ENCODE data around the gene KNTC1. TPM values are rescaled to one million over a fixed set of nuclear protein-coding genes. Genes with fewer than 3 reads are reported as not detected.

KNTC1 gene
- total and polyA plus RNA-seq, 2 of the 13 experiments (the other 11 are each of a cell fraction or from before 2014, with no cell fraction given) = 45.1 to 57.6 TPM

DNA sequence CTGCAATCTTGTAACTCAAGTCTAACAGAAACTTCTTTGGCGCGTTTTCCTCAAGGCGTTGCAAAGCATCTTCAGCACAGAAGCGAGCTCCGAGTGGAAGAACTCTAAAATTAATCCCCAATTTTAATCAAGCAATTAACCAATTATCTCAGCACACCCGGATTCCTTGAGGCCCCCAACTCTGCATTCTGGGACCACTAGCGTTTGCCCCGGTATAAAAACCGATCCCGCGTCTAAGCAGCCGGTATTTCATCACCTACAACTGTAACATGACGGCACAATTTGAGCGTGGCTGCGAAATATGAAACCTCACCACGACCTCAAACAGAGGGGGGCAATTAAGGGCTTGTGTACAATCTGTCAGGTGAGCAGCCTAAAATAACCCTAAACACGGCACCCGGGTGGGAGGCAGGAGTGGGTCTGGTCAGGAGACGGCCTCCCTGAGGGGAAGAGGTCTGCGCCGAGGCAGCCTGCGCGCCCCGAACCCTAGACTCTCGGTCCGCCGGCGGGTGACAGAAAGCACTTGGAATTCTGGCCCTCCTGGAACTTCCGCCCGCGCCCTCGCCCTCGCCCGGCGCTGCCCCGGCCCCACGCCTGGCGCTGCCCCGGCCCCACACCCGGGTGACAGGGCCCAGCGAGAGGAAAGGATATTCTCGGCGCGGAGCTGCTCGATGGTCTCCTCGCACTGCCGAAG, 26.9 kb upstream of the KNTC1 start (continued):
- TF ChIP-seq, protein P1, sequence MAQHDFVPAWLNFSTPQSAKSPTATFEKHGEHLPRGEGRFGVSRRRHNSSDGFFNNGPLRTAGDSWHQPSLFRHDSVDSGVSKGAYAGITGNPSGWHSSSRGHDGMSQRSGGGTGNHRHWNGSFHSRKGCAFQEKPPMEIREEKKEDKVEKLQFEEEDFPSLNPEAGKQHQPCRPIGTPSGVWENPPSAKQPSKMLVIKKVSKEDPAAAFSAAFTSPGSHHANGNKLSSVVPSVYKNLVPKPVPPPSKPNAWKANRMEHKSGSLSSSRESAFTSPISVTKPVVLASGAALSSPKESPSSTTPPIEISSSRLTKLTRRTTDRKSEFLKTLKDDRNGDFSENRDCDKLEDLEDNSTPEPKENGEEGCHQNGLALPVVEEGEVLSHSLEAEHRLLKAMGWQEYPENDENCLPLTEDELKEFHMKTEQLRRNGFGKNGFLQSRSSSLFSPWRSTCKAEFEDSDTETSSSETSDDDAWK (CRISPR knock-in tag; IDR thresholded peaks at IDR 0.05) = no peak
- TF ChIP-seq, protein P2, sequence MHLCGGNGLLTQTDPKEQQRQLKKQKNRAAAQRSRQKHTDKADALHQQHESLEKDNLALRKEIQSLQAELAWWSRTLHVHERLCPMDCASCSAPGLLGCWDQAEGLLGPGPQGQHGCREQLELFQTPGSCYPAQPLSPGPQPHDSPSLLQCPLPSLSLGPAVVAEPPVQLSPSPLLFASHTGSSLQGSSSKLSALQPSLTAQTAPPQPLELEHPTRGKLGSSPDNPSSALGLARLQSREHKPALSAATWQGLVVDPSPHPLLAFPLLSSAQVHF (CRISPR knock-in tag; IDR thresholded peaks at IDR 0.05) = no peak
- TF ChIP-seq ZNF670 (CRISPR knock-in tag; IDR thresholded peaks at IDR 0.05; ENCODE audit: borderline replicate concordance) (0 out of 2 replicates have a peak, but pooled peaks have one; percentile 20), TOPORS (CRISPR knock-in tag; IDR thresholded peaks at IDR 0.05) (no peak; the same call in 1 of the 2 replicates), ARHGAP35 (CRISPR knock-in tag; IDR thresholded peaks at IDR 0.05; ENCODE audit: borderline replicate concordance) (0 out of 2 replicates have a peak, but pooled peaks have one; percentile 64), RORA (CRISPR knock-in tag; IDR thresholded peaks at IDR 0.05) (no peak), SIN3A (IDR thresholded peaks at IDR 0.05; ENCODE audit: borderline replicate concordance, low read depth, low read length) (peak; percentile 77; the same call in 1 of the 2 replicates), MTA1 (CRISPR knock-in tag; IDR thresholded peaks at IDR 0.05; ENCODE audit: borderline replicate concordance) (no peak; the same call in 1 of the 2 replicates)
- TF ChIP-seq, protein P3, sequence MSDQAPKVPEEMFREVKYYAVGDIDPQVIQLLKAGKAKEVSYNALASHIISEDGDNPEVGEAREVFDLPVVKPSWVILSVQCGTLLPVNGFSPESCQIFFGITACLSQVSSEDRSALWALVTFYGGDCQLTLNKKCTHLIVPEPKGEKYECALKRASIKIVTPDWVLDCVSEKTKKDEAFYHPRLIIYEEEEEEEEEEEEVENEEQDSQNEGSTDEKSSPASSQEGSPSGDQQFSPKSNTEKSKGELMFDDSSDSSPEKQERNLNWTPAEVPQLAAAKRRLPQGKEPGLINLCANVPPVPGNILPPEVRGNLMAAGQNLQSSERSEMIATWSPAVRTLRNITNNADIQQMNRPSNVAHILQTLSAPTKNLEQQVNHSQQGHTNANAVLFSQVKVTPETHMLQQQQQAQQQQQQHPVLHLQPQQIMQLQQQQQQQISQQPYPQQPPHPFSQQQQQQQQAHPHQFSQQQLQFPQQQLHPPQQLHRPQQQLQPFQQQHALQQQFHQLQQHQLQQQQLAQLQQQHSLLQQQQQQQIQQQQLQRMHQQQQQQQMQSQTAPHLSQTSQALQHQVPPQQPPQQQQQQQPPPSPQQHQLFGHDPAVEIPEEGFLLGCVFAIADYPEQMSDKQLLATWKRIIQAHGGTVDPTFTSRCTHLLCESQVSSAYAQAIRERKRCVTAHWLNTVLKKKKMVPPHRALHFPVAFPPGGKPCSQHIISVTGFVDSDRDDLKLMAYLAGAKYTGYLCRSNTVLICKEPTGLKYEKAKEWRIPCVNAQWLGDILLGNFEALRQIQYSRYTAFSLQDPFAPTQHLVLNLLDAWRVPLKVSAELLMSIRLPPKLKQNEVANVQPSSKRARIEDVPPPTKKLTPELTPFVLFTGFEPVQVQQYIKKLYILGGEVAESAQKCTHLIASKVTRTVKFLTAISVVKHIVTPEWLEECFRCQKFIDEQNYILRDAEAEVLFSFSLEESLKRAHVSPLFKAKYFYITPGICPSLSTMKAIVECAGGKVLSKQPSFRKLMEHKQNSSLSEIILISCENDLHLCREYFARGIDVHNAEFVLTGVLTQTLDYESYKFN (CRISPR knock-in tag; conservative IDR thresholded peaks at IDR 0.05) = no peak
- TF ChIP-seq, protein P4, sequence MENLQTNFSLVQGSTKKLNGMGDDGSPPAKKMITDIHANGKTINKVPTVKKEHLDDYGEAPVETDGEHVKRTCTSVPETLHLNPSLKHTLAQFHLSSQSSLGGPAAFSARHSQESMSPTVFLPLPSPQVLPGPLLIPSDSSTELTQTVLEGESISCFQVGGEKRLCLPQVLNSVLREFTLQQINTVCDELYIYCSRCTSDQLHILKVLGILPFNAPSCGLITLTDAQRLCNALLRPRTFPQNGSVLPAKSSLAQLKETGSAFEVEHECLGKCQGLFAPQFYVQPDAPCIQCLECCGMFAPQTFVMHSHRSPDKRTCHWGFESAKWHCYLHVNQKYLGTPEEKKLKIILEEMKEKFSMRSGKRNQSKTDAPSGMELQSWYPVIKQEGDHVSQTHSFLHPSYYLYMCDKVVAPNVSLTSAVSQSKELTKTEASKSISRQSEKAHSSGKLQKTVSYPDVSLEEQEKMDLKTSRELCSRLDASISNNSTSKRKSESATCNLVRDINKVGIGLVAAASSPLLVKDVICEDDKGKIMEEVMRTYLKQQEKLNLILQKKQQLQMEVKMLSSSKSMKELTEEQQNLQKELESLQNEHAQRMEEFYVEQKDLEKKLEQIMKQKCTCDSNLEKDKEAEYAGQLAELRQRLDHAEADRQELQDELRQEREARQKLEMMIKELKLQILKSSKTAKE (CRISPR knock-in tag; IDR thresholded peaks at IDR 0.05; ENCODE audit: borderline replicate concordance) = no peak
- TF ChIP-seq, protein P5, sequence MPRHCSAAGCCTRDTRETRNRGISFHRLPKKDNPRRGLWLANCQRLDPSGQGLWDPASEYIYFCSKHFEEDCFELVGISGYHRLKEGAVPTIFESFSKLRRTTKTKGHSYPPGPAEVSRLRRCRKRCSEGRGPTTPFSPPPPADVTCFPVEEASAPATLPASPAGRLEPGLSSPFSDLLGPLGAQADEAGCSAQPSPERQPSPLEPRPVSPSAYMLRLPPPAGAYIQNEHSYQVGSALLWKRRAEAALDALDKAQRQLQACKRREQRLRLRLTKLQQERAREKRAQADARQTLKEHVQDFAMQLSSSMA (CRISPR knock-in tag; IDR thresholded peaks at IDR 0.05) = no peak
- TF ChIP-seq, protein P6, sequence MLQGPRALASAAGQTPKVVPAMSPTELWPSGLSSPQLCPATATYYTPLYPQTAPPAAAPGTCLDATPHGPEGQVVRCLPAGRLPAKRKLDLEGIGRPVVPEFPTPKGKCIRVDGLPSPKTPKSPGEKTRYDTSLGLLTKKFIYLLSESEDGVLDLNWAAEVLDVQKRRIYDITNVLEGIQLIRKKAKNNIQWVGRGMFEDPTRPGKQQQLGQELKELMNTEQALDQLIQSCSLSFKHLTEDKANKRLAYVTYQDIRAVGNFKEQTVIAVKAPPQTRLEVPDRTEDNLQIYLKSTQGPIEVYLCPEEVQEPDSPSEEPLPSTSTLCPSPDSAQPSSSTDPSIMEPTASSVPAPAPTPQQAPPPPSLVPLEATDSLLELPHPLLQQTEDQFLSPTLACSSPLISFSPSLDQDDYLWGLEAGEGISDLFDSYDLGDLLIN (CRISPR knock-in tag; IDR thresholded peaks at IDR 0.05; ENCODE audit: borderline replicate concordance) = no peak
- TF ChIP-seq, protein P7, sequence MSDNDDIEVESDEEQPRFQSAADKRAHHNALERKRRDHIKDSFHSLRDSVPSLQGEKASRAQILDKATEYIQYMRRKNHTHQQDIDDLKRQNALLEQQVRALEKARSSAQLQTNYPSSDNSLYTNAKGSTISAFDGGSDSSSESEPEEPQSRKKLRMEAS (IDR thresholded peaks at IDR 0.05) = peak; percentile 38; the same call in 1 of the 2 replicates
- TF ChIP-seq, protein P8, sequence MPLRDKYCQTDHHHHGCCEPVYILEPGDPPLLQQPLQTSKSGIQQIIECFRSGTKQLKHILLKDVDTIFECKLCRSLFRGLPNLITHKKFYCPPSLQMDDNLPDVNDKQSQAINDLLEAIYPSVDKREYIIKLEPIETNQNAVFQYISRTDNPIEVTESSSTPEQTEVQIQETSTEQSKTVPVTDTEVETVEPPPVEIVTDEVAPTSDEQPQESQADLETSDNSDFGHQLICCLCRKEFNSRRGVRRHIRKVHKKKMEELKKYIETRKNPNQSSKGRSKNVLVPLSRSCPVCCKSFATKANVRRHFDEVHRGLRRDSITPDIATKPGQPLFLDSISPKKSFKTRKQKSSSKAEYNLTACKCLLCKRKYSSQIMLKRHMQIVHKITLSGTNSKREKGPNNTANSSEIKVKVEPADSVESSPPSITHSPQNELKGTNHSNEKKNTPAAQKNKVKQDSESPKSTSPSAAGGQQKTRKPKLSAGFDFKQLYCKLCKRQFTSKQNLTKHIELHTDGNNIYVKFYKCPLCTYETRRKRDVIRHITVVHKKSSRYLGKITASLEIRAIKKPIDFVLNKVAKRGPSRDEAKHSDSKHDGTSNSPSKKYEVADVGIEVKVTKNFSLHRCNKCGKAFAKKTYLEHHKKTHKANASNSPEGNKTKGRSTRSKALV (CRISPR knock-in tag; IDR thresholded peaks at IDR 0.05) = no peak; the same call in 1 of the 2 replicates

Data from HepG2 (cell line).